GM15510 (cell line): ENCODE data around the gene GUSB.

ENCODE experiments used
- POLR2A ChIP-seq: IDR thresholded peaks from 3 replicates; pipeline ENCODE4 v1.6.1; 2011; ENCODE audit warnings: borderline replicate concordance; ENCODE audit not compliant: insufficient read length; ENCODE audit errors: extremely low read depth

The GUSB gene

GRCh38 chr7:65981965-65982792, at the start of gene GUSB:
TSS of gene GUSB (minus strand) at chr7:65982213. CDS start at chr7:65982183, 30 bp downstream.
- peak; percentile 85 for TF ChIP-seq POLR2A

- TF ChIP-seq POLR2A: no peak
These were observed 34.1 kb upstream of the GUSB start for GRCh38 chr7:66016131-66016461.

- TF ChIP-seq POLR2A: no peak
These were observed 33.6 kb upstream of the GUSB start for GRCh38 chr7:66015440-66016130.

GRCh38 chr7:66013938-66014337, 31.9 kb upstream of the GUSB start:
- TF ChIP-seq POLR2A: no peak

- TF ChIP-seq POLR2A: no peak
These were observed 25.2 kb upstream of the GUSB start for GRCh38 chr7:66007232-66007631.

GRCh38 chr7:65992526-65992925, 10.5 kb upstream of the GUSB start:
- TF ChIP-seq POLR2A: no peak

GRCh38 chr7:65989694-65990080, 7.7 kb upstream of the GUSB start:
- no peak for TF ChIP-seq POLR2A

GRCh38 chr7:65988084-65988483, 6.1 kb upstream of the GUSB start:
- TF ChIP-seq POLR2A: no peak

- no peak for TF ChIP-seq POLR2A
These were observed 2.1 kb upstream of the GUSB start for GRCh38 chr7:65983965-65984658.

- TF ChIP-seq POLR2A: peak; percentile 53
These were observed 1.3 kb downstream of the GUSB start for GRCh38 chr7:65980478-65981250.

- no peak for TF ChIP-seq POLR2A
These were observed 2.2 kb downstream of the GUSB start for GRCh38 chr7:65979583-65980477.

- no peak for TF ChIP-seq POLR2A
These were observed 3.0 kb downstream of the GUSB start for GRCh38 chr7:65978891-65979582.

- TF ChIP-seq POLR2A: no peak
These were observed 5.3 kb downstream of the GUSB start for GRCh38 chr7:65976659-65977196.

- no peak for TF ChIP-seq POLR2A
These were observed 6.1 kb downstream of the GUSB start for GRCh38 chr7:65975814-65976445.
